Smooth muscle cell (in vitro differentiated cells): ENCODE measurements around the gene UPK2. TPM values are rescaled to one million over a fixed set of nuclear protein-coding genes. Genes with fewer than 3 reads are reported as not detected.

Experiments
- DNase-seq: peaks from one replicate; lab custom pipeline; 2025; ENCODE audit not compliant: unreplicated experiment; lab: John Stamatoyannopoulos, UW
- H2AFZ ChIP-seq: fragments of 200-600 bp; sonication (generic); 2 replicates; pipeline ENCODE4 v1.6.0; 2016; ENCODE audit warnings: antibody characterized with exemption, low read depth, mild to moderate bottlenecking
- H3F3A ChIP-seq: fragments of 200-600 bp; sonication (generic); 2 replicates; pipeline ENCODE4 v1.6.0; 2017; ENCODE audit warnings: antibody characterized with exemption, low read depth
- H3K27ac ChIP-seq: fragments of 200-600 bp; sonication (generic); 2 replicates; pipeline ENCODE4 v1.5.1; 2016; ENCODE audit warnings: low read depth, mild to moderate bottlenecking
- H3K27me3 ChIP-seq: fragments of 200-600 bp; sonication (generic); 2 replicates; pipeline ENCODE4 v1.6.1; 2016; ENCODE audit warnings: low read depth, mild to moderate bottlenecking
- H3K36me3 ChIP-seq: fragments of 200-600 bp; sonication (generic); 2 replicates; pipeline ENCODE4 v1.5.1; 2016; ENCODE audit warnings: low read depth
- H3K4me1 ChIP-seq: fragments of 200-600 bp; sonication (generic); 2 replicates; pipeline ENCODE4 v1.5.1; 2016; ENCODE audit warnings: low read depth
- H3K4me2 ChIP-seq: fragments of 200-600 bp; sonication (generic); 2 replicates; pipeline ENCODE4 v1.6.0; 2016; ENCODE audit warnings: mild to moderate bottlenecking
- H3K4me3 ChIP-seq: fragments of 200-600 bp; sonication (generic); 2 replicates; pipeline ENCODE4 v1.5.1; 2016; ENCODE audit warnings: mild to moderate bottlenecking
- H3K79me2 ChIP-seq: fragments of 200-600 bp; sonication (generic); 2 replicates; pipeline ENCODE4 v1.6.0; 2016; ENCODE audit warnings: low read depth, mild to moderate bottlenecking
- H3K9ac ChIP-seq: fragments of 200-600 bp; sonication (generic); 2 replicates; pipeline ENCODE4 v1.6.0; 2016; ENCODE audit warnings: low read depth
- H3K9me3 ChIP-seq: fragments of 200-600 bp; sonication (generic); replicated peaks from 2 replicates; pipeline ENCODE4 v1.5.1; 2016; ENCODE audit warnings: low read depth
- H4K20me1 ChIP-seq: fragments of 200-600 bp; sonication (generic); 2 replicates; pipeline ENCODE4 v1.6.0; 2016; ENCODE audit warnings: low read depth
- WGBS: methylation state at CpG from one replicate; pipeline ENCODE4 v1.1.7; 2016; ENCODE audit warnings: low lambda C conversion rate; 5-methylcytosine and 5-hydroxymethylcytosine counted together
- polyA plus RNA-seq: library from polyadenylated mRNA; unstranded; fragments of >200 nt; fragmentation: Nextera tagmentation; extraction: Ambion mirVana; gene quantifications from 2 replicates; pipeline ENCODE4 v1.2.1, GENCODE V29; 2016
- total RNA-seq: library from RNA; depleted of rRNA; stranded (reverse); fragments of >200 nt; gene quantifications from 2 replicates; pipeline ENCODE4 v1.2.3, GENCODE V29; 2014
- TF ChIP-seq, protein P1 (sequence below): fragments of 200-600 bp; sonication (generic); IDR thresholded peaks from 2 replicates; pipeline ENCODE4 v1.5.1; 2017; ENCODE audit warnings: borderline replicate concordance, mild to moderate bottlenecking, antibody characterized with exemption; ENCODE audit not compliant: insufficient read depth, poor library complexity, severe bottlenecking

UPK2 gene
- total RNA-seq: not detected in 2 replicates
- polyA plus RNA-seq: 1.4 and 2.5 TPM in 2 replicates

DNA sequence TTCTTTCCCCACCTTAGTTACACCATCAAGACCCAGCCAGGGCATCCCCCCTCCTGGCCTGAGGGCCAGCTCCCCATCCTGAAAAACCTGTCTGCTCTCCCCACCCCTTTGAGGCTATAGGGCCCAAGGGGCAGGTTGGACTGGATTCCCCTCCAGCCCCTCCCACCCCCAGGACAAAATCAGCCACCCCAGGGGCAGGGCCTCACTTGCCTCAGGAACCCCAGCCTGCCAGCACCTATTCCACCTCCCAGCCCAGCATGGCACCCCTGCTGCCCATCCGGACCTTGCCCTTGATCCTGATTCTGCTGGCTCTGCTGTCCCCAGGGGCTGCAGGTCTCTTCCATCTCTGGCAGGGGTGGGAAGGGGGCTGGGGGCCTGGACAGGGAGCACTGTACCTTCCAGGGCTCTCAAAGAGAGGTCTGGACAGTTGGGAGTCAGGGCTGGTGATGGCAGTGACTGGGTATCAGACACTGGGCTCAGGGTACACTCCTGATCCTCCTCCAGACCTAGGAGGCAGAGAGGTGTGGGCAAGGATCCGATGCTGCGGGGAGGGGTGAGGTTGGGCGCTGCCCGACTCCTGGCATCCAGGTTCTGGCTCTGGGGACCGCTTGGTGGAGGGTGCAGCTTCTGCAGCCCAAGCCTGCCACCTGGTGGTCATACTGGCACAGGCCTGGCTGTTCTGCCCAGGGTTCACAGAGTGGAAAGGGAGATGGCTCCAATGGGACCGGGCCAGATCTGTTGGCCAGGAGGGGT lies at the start of gene UPK2:
Gene UPK2 (plus strand): TSS at position 205 of the 753 bp plus-strand sequence. CDS start 53 bp downstream, at position 258.
- H3K4me2 ChIP-seq: no peak within 1 kb of the TSS
- no peaks in the 10 kb centered on the region for H3K36me3 ChIP-seq
- H3K4me1 ChIP-seq: no peaks in the 10 kb centered on the region
- no peak within 1 kb of the TSS for H3K9ac ChIP-seq
- no peak within 1 kb of the TSS for H3K27ac ChIP-seq
- no peaks in the 10 kb centered on the region for H3K9me3 ChIP-seq
- H3K4me3 ChIP-seq: no peak within 1 kb of the TSS
- H3K27me3 ChIP-seq: peaks cover 4% of the 10 kb centered on the region
- H3K79me2 ChIP-seq: no peaks in the 10 kb centered on the region
- TF ChIP-seq, protein P1, sequence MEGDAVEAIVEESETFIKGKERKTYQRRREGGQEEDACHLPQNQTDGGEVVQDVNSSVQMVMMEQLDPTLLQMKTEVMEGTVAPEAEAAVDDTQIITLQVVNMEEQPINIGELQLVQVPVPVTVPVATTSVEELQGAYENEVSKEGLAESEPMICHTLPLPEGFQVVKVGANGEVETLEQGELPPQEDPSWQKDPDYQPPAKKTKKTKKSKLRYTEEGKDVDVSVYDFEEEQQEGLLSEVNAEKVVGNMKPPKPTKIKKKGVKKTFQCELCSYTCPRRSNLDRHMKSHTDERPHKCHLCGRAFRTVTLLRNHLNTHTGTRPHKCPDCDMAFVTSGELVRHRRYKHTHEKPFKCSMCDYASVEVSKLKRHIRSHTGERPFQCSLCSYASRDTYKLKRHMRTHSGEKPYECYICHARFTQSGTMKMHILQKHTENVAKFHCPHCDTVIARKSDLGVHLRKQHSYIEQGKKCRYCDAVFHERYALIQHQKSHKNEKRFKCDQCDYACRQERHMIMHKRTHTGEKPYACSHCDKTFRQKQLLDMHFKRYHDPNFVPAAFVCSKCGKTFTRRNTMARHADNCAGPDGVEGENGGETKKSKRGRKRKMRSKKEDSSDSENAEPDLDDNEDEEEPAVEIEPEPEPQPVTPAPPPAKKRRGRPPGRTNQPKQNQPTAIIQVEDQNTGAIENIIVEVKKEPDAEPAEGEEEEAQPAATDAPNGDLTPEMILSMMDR: peak; percentile 95
- 3% methylated on average over 7 of the region's 7 CpGs for WGBS
- H4K20me1 ChIP-seq: no peaks in the 10 kb centered on the region
- peak; percentile 62 for DNase-seq
- no peak within 1 kb of the TSS for H2AFZ ChIP-seq
- no peaks in the 10 kb centered on the region for H3F3A ChIP-seq

DNA sequence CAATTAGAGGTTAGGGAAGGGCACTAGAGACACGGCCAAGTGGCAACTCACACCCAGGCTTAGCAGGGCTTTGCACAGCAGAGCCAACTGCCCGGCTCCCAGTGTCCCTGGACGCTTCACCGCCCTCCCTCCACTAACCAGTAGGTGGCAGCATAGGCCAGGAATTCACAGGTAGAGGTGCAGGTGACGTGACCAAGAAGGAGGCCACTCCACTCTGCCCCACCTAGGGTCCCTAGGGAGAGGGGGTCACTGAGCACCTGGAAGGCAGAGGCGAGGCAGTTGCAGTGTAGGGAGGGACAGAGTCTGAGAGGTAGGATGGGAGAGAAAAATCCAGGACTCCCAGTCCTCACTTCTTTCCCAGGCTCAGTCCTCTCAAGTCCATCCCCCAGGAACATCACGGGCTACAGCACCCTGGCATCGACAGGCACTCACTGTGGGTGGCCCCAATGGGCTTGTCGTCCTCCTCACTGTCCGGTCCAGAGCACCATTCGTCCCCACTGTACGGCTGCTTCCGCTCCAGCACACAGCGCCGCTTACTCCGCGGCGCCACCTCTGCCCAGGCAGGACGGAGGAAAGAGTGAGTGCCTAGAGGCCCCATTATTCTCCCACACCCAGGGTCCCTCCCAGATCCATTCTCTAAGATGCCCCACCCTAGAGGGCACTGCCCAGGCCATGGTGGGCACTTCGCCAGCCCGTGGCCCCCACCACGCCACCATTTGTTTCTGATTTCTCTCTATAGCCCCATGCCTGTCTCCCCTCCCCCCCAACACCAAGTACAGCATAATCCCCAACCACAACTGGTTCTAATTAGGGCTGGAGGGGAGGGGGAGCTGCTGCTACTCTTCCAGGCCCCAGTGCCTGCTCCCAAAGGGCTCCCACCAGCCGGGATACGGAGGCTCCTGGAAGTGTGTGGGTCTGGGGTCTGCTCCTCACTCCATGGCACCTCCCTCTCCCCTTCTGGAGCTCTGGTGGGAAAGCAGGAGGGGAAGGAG lies 48.8 kb upstream of the UPK2 start:
- Histone ChIP-seq H3K79me2 (peaks cover 57% of the 10 kb centered on the region), H3K27me3 (no peaks in the 10 kb centered on the region), H4K20me1 (peaks cover 64% of the 10 kb centered on the region), H2AFZ (no peak overlapping the region), H3K4me1 (peaks cover 44% of the 10 kb centered on the region), H3F3A (peaks cover 19% of the 10 kb centered on the region), H3K36me3 (peaks cover 3% of the 10 kb centered on the region), H3K9me3 (no peaks in the 10 kb centered on the region), H3K4me2 (peak overlapping the region; percentile 88), H3K4me3 (peak overlapping the region; percentile 7), H3K9ac (no peak overlapping the region), H3K27ac (peak overlapping the region; percentile 100)
- 19% methylated on average over 24 of the region's 24 CpGs for WGBS
- DNase-seq: peak; percentile 58
- TF ChIP-seq, protein P1: peak; percentile 93

DNA sequence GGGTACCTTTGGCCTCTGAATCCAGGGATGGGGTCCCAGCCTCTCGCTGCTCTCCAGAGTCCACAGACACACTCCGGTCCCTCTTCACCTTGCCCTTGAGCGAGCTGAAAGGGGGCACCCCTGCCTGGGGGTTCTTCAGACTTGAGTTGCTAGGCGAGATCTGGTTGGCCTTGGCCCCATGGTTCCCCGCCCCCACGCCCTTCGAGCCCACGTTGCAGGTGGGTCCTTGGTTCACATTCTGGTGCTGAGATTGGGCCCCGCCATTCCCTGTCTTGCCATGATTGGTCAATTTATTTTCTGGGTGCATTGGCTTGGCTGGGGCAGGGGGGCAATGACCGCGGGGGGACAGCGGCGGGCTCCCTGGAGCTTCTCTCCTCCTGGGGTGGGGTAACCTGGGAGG lies 47.8 kb upstream of the UPK2 start:
- Histone ChIP-seq H3K4me2 (peak overlapping the region; percentile 88), H3K27ac (peak overlapping the region; percentile 100), H2AFZ (no peak overlapping the region), H3F3A (peaks cover 19% of the 10 kb centered on the region), H3K9ac (no peak overlapping the region), H3K9me3 (no peaks in the 10 kb centered on the region), H3K4me1 (peaks cover 53% of the 10 kb centered on the region), H3K4me3 (no peak overlapping the region), H3K36me3 (peaks cover 3% of the 10 kb centered on the region), H3K27me3 (no peaks in the 10 kb centered on the region), H3K79me2 (peaks cover 63% of the 10 kb centered on the region), H4K20me1 (peaks cover 56% of the 10 kb centered on the region)
- DNase-seq: no peak
- WGBS: 88% methylated on average over 13 of the region's 13 CpGs
- TF ChIP-seq, protein P1: no peak
